Fibroblast of skin of scalp (primary cell): ENCODE measurements around the gene PLCL1.
"Not testable (repeated sequence)": the region's sequence is repeated elsewhere in the genome, so short reads cannot be mapped to it uniquely, and the experiment has no call there.

Experiments used
- DNase-seq: peaks from one replicate; pipeline ENCODE4 v3.0.0-alpha.2; 2013

The PLCL1 gene

GRCh38 chr2:197810016-197810415 is 5.6 kb downstream of the PLCL1 start:
- DNase-seq, result no peak

GRCh38 chr2:197810491-197810890 is 6.1 kb downstream of the PLCL1 start:
- no peak for DNase-seq

DNA sequence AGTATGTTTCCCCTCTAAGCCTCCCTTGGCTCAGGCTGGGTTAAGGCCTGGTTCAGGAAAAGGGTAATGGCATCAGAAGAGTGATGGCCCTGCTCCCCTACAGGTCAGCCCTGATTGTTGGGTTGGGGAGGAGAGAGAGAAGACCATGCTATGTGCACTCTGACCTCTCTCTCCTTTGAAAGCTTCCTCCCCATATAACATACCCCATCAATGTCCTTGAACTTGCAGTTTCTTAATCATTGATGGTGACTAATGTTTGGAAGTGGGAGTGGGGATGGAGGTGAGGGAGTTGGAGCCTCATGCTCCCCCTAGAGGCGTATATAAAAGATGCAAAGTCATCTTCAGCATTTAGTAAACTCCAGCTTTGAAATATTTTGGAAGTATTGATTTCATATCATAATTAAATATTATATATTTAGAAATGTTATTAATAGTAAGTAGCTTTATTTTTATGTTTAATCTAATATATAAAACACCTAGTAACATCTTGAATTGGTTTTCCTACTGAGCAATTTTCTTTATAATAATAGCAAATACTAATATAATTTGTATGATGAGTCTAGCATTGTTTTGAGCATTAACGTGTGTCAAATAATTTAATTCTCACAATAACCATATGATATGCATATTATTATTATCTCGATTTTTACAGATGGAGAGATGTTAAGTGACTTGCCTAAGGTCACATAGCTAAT is 8.8 kb downstream of the PLCL1 start:
- DNase-seq, result peak; percentile 54

- no peak for DNase-seq
These were observed 10.1 kb downstream of the PLCL1 start for GRCh38 chr2:197814526-197814925.

- DNase-seq, result no peak
These were observed 17.3 kb downstream of the PLCL1 start for GRCh38 chr2:197821550-197822289.

- no peak for DNase-seq
These were observed 17.9 kb downstream of the PLCL1 start for GRCh38 chr2:197822333-197822732.

DNA sequence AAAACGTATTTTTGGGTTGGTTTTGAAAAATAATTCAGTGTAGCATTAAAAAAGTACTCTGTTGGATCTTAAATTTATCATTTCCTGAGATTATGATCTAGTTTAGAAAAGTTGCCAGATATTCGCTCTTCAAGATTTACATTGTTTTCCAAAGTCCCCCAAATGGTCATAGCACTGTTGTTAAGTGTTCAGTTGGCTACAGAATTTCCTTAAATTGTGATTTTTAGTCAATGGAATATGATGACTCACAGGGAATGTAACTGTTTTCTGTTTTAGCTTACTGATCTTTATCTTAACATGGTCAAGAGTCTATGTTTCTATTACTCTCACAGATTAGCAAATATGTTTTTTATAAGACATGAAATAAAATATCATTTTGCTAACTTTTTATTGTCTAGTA is 23.2 kb downstream of the PLCL1 start:
- no peak for DNase-seq

GRCh38 chr2:197828464-197829135 is 24.2 kb downstream of the PLCL1 start:
- peak; percentile 64 for DNase-seq

- DNase-seq, result not testable (repeated sequence)
These were observed 30.4 kb downstream of the PLCL1 start for GRCh38 chr2:197834771-197835170.

DNA sequence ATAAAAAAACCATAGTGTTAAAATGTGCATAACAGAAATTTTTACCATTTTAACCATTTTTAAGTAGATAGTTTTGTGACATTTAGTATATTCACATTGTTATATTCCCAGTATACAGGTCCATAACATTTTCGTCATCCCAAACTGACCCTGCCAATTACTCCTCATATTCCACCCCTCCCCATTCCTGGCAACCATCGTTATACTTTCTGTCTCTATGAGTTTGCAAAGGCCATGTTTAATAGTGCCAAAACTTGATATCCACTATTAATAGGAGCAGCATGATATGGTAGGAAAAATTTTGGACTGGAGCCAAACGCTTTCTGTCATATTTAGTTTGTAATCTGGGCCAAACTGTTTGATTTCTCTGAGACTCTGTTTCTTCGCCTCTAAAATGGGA is 30.9 kb downstream of the PLCL1 start:
- DNase-seq, result no peak

DNA sequence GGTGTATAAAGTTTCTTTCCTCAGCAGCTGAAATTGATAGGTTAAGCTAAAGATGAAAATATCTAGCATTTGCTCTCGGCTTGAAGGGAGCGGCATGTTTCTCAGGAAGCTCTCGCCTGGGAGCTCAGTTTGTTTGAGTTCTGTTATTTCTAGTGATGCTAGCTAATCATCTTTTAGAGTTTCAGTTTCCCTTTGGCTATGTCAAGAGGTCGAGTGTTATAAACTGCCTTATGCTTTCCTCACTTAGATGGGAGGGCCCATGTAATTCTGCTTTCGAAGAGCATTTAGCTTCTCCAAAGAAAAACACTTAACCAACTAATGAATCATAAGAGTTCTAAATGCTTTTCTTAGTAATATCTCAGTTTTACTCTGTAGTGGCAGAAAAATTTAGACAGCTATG is 33.6 kb downstream of the PLCL1 start:
- peak; percentile 18 for DNase-seq

DNA sequence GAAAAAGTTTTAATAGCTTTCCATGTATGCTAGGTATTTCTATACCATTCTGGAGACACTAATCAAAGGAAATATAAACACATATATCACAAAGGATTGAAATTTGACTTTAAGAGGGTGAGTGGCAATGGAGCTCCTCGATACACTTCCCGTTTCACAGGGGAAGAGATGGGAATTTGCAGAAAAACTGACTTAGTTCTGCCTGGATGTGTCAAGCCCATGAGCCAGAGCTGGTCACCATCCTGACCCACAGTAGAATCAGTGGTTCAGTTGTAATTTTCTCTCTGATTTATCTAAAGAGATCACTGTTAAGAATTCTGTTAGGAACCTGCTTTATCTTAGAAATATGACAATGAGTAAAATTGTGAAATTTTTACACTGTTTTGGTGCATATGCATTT is 34.2 kb downstream of the PLCL1 start:
- DNase-seq, result no peak

DNA sequence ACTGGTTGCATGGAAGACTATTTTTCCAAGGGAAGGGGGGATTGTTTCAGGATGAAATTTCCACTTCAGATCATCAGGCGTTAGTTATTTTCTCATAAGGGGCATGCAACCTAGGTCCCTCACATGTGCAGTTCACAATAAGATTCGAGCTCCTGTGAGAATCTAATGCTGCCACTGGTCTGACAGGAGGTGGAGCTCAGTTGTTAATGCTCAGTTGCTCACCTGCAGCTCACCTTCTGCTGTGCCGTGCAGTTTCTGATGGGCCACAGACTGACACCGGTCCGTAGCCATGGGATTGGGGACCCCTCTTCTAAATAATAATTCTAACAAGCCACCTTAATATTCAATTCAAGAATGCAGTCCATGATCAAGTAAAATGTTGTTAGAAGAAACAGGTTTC is 34.9 kb downstream of the PLCL1 start:
- no peak for DNase-seq

GRCh38 chr2:197839856-197840255 is 35.5 kb downstream of the PLCL1 start:
- no peak for DNase-seq

- no peak for DNase-seq
These were observed 41.7 kb downstream of the PLCL1 start for GRCh38 chr2:197846128-197846527.

DNA sequence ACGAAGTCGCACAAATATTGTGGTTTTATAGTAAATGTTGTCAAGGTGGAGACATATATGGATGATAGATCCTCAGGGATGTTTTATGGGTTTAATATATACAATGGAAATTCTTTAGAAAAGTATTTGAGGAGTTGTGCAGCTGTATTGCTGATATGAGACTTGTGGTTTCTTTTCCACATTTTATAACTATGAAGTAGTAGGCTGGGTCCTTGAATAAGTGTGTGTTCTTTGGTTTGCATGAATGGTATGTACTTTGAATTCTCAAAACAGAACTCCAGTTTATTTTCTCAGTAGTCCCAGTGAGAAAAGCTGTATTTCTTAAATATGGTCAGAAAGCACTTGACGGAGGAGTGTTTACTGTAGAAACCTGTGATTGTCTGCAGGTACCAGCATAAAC is 42.4 kb downstream of the PLCL1 start:
- DNase-seq, result peak; percentile 57

GRCh38 chr2:197847651-197848401 is 43.4 kb downstream of the PLCL1 start:
- DNase-seq, result no peak

- DNase-seq, result no peak
These were observed 44.2 kb downstream of the PLCL1 start for GRCh38 chr2:197848602-197849001.

DNA sequence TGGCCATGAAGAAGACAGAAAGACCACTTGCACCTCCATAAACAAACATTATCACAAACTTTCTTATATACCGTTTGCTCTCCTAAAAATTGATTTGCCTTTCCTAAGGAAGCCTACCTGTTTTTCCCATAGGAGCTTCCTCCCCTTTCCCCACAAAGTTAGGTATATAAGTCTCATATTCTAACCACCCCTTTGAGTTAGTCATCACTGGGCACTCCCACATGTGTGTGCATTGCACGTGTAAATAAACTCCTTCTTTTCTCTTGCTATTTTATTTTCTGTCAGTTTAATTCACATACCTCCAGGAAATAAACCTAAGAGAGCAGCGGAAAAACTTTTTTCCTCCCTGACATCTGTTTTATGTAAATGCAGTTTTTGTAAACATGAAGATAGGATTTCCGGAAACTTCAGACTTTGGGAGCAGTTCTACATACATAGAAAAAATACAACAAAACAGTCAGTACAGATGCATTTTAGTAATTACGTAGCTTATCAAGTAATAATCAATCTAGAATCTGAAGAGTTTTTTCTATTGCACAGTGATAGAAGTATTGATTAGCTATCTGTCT is 46.6 kb downstream of the PLCL1 start:
- no peak for DNase-seq

DNA sequence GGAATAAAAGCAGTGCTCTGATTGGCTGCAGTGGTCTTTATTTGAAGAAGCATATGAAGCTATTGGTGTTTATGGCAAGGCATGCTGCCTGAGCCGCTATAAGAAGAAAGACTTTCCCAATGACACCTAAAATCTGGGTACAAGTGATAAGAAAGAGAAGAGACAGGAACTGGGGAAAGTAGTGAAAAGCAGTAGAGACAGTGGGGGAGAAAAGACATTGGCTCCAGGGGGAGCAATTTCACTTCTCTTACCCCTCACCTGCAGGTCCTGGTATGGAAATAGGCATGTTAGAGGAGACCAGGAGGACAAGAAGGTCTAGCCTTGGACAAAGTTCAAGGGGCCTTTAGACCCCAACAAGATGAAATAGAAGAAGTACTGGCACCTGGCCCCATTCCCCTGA is 47.1 kb downstream of the PLCL1 start:
- no peak for DNase-seq

DNA sequence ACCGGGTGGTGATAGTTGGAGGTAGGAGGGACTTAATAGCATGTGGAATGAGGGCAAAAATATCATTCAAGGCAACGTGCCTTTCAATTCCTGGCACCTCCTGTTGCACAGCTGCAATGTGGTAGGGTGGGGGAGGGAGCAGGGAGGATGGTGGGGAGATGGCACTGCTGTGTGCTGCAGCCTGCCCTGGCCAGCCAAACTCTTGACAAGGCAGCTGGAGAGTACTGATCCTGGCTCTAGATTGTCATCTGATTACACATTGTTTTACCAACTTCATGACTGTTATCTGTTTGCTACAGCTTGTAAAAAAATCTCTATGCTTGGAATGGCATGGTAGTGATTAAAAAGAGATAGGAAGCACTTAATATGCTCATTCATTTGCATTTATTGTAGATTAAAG is 47.7 kb downstream of the PLCL1 start:
- DNase-seq, result no peak

GRCh38 chr2:197853549-197853948 is 49.2 kb downstream of the PLCL1 start:
- no peak for DNase-seq
